Head of caudate nucleus (tissue), 42 donors: ENCODE results near the gene OGA.

Source experiments
- DNase-seq, 42 donors: peaks; one replicate each; pipeline versions ENCODE4 v3.0.0 to v3.0.0-alpha.2; 2020 to 2021; ENCODE audit warnings: mixed read lengths in 7 of 42
- intact Hi-C: fragments of 100-400 bp; cut with DNase I; formaldehyde crosslinking; loops from one replicate; pipeline ENCODE4 v1.15.0; 2022

OGA gene

GRCh38 chr10:101745074-101745696, 73.1 kb downstream of the OGA start:
- intact Hi-C loops, result no loop called here
- DNase-seq, result no peak

- no peak for DNase-seq
- intact Hi-C loops, result no loop called here
Measured at GRCh38 chr10:101744267-101744666, 74.0 kb downstream of the OGA start.

GRCh38 chr10:101741938-101742337, 76.3 kb downstream of the OGA start:
- DNase-seq, result no peak
- intact Hi-C loops, result no loop called here

- intact Hi-C loops, result no loop called here
- DNase-seq, result no peak
Measured at GRCh38 chr10:101736666-101737065, 81.6 kb downstream of the OGA start.
